Naive thymus-derived CD4-positive, alpha-beta T cell (primary cell): ENCODE measurements around the gene TSPAN3. TPM values are rescaled to one million over a fixed set of nuclear protein-coding genes. Genes with fewer than 3 reads are reported as not detected.

ENCODE experiments used
- ATAC-seq: fragments of 150-1000 bp; cut with Tn5 transposase; 2 replicates; pipeline ENCODE4 v1.10.0; 2021; ENCODE audit warnings: mild to moderate bottlenecking, moderate library complexity
- CTCF ChIA-PET: fragments of 350-600 bp; sonication (Branson Sonifier 250); formaldehyde crosslinking; loops from one replicate; lab custom pipeline; 2021; ENCODE audit warnings: antibody characterized with exemption; lab: Charles Lee
- POLR2A ChIA-PET: fragments of 350-600 bp; sonication (Branson Sonifier 250); formaldehyde crosslinking; loops from one replicate; lab custom pipeline; 2021; ENCODE audit warnings: antibody characterized with exemption, inconsistent platforms; lab: Charles Lee
- DNase-seq, 9 donors: peaks; one replicate each; pipeline versions ENCODE4 v3.0.0 to v3.0.0-alpha.2; 2020 to 2022; ENCODE audit warnings: mixed read lengths in 1 of 9
- H3K27ac ChIP-seq: one replicate; pipeline ENCODE4 v1.7.0; 2013; ENCODE audit warnings: mild to moderate bottlenecking, low read depth, low read length, moderate library complexity
- H3K27me3 ChIP-seq, 2 donors: one replicate each; pipeline ENCODE4 v1.7.0; 2013; ENCODE audit warnings: low read length in 2 of 2, mild to moderate bottlenecking in 2 of 2, moderate library complexity in 2 of 2; ENCODE audit not compliant: control insufficient read depth in 2 of 2, insufficient read depth in 2 of 2
- H3K36me3 ChIP-seq, 3 experiments: 1 replicate in 2 of 3; 2 replicates in 1 of 3; pipeline ENCODE4 v1.7.0; 2013; ENCODE audit warnings: low read length in 3 of 3, mild to moderate bottlenecking in 3 of 3, moderate library complexity in 1 of 3; ENCODE audit not compliant: insufficient read depth in 3 of 3, control insufficient read depth in 2 of 3
- H3K4me1 ChIP-seq, 2 donors: one replicate each; pipeline ENCODE4 v1.7.0; 2013; ENCODE audit warnings: low read length in 2 of 2, mild to moderate bottlenecking in 2 of 2, moderate library complexity in 1 of 2; ENCODE audit not compliant: control insufficient read depth in 2 of 2, insufficient read depth in 2 of 2
- H3K4me3 ChIP-seq: 2 replicates; pipeline ENCODE4 v1.7.0; 2013; ENCODE audit warnings: mild to moderate bottlenecking, low read length
- H3K9me3 ChIP-seq, 3 experiments: 1 replicate in 2 of 3; 2 replicates in 1 of 3; pipeline ENCODE4 v1.7.0; 2013; ENCODE audit warnings: low read length in 3 of 3; ENCODE audit not compliant: control insufficient read depth in 2 of 3
- H3K27ac Mint-ChIP-seq, 9 donors: one replicate each; pipeline ENCODE4 v1.8.0; 2020 to 2022; ENCODE audit warnings: mixed read lengths in 9 of 9, mild to moderate bottlenecking in 8 of 9, moderate library complexity in 5 of 9, inconsistent platforms in 2 of 9
- H3K27me3 Mint-ChIP-seq, 5 donors: one replicate each; pipeline ENCODE4 v1.8.0; 2021 to 2022; ENCODE audit warnings: mixed read lengths in 5 of 5, mild to moderate bottlenecking in 1 of 5
- H3K36me3 Mint-ChIP-seq, 5 donors: one replicate each; pipeline ENCODE4 v1.8.0; 2020 to 2022; ENCODE audit warnings: mixed read lengths in 5 of 5, mild to moderate bottlenecking in 3 of 5, inconsistent platforms in 1 of 5
- H3K4me1 Mint-ChIP-seq, 7 donors: one replicate each; pipeline ENCODE4 v1.8.0; 2020 to 2022; ENCODE audit warnings: mixed read lengths in 7 of 7, mild to moderate bottlenecking in 3 of 7, inconsistent platforms in 1 of 7
- H3K4me3 Mint-ChIP-seq, 10 donors: one replicate each; pipeline ENCODE4 v1.8.0; 2020 to 2022; ENCODE audit warnings: mild to moderate bottlenecking in 10 of 10, mixed read lengths in 10 of 10, moderate library complexity in 6 of 10, inconsistent platforms in 2 of 10
- H3K9me3 Mint-ChIP-seq, 11 donors: one replicate each; pipeline ENCODE4 v1.8.0; 2020 to 2022; ENCODE audit warnings: mixed read lengths in 11 of 11, mild to moderate bottlenecking in 4 of 11, inconsistent platforms in 1 of 11, moderate library complexity in 1 of 11
- intact Hi-C, 2 donors: fragments of 100-400 bp; cut with micrococcal nuclease; formaldehyde crosslinking; loops; one replicate each; pipeline ENCODE4 v1.15.1; 2023
- polyA plus RNA-seq, 2 donors: library from polyadenylated mRNA; unstranded; fragments of 300-500 nt; fragmentation: Illumina TruSeq; gene quantifications; one replicate each; pipeline ENCODE4 v1.2.3, GENCODE V29; 2021
- total RNA-seq, 6 experiments: library from RNA in 5 of 6; stranded (reverse) in 5 of 6; gene quantifications; 1 replicate in 5 of 6; 2 replicates in 1 of 6; pipeline ENCODE4 v1.2.3 and lab custom pipeline; 2021 to 2026

Gene TSPAN3
- total and polyA plus RNA-seq, 7 experiments from 2014 or later: 17.5 to 101 (median 24.1) TPM

GRCh38 chr15:77033729-77034671, 36.9 kb downstream of the TSPAN3 start:
- peak overlapping the region; percentile 19 to 87 (median 79) for H3K27ac Mint-ChIP-seq
- no peak for ATAC-seq
- H3K36me3 Mint-ChIP-seq: peaks cover 0 to 65% (median 11%) of the 10 kb centered on the region in 5 donors
- Histone ChIP-seq H3K27ac (peak overlapping the region; percentile 39), H3K4me3 (no peak overlapping the region), H3K9me3 (peaks cover 0 to 2% (median 0%) of the 10 kb centered on the region in 3 experiments), H3K36me3 (peaks cover 13 to 86% (median 16%) of the 10 kb centered on the region in 3 experiments), H3K4me1 (no peaks in the 10 kb centered on the region), H3K27me3 (no peaks in the 10 kb centered on the region)
- H3K4me1 Mint-ChIP-seq: peaks cover 0 to 16% (median 8%) of the 10 kb centered on the region in 7 donors
- no peak overlapping the region for H3K4me3 Mint-ChIP-seq
- ChIA-PET CTCF (interaction anchor here (0.6 to 1.2 kb wide), 3 partner anchors 21 to 582 kb away, joined by 3 to 4 read pairs (median 3); no protein-coding TSS in a partner anchor), POLR2A (interaction anchor here (0.6 to 1.0 kb wide), 2 partner anchors 30 to 38 kb away, joined by 3 read pairs; no protein-coding TSS in a partner anchor)
- H3K27me3 Mint-ChIP-seq: peaks cover 0 to 3% (median 0%) of the 10 kb centered on the region in 5 donors
- intact Hi-C loops: no loop called here
- peak in 1 of 9 donors; percentile 5 for DNase-seq
- H3K9me3 Mint-ChIP-seq: peaks cover 0 to 17% (median 0%) of the 10 kb centered on the region in 11 donors

- peak overlapping the region in 4 of 9 donors; percentile 53 to 87 (median 80) for H3K27ac Mint-ChIP-seq
- POLR2A ChIA-PET: interaction anchor here (0.6 kb wide), 1 partner anchor 29 kb away, joined by 3 read pairs; no protein-coding TSS in a partner anchor
- H3K27me3 Mint-ChIP-seq: peaks cover 0 to 3% (median 0%) of the 10 kb centered on the region in 5 donors
- intact Hi-C loops: no loop called here
- DNase-seq (peak in 1 of 9 donors; percentile 3), ATAC-seq (no peak)
- peaks cover 0 to 15% (median 6%) of the 10 kb centered on the region in 7 donors for H3K4me1 Mint-ChIP-seq
- no peaks in the 10 kb centered on the region for H3K4me1 ChIP-seq
- CTCF ChIA-PET: interaction anchor here (0.6 to 1.2 kb wide), 2 partner anchors 35 to 581 kb away, joined by 3 to 4 read pairs; no protein-coding TSS in a partner anchor
- H3K4me3 ChIP-seq: no peak overlapping the region
- H3K36me3 Mint-ChIP-seq: peaks cover 0 to 62% (median 11%) of the 10 kb centered on the region in 5 donors
- H3K27ac ChIP-seq: peak overlapping the region; percentile 33
- no peaks in the 10 kb centered on the region for H3K27me3 ChIP-seq
- peaks cover 13 to 92% (median 18%) of the 10 kb centered on the region in 3 experiments for H3K36me3 ChIP-seq
- no peak overlapping the region for H3K4me3 Mint-ChIP-seq
- peaks cover 0 to 14% (median 0%) of the 10 kb centered on the region in 11 donors for H3K9me3 Mint-ChIP-seq
- H3K9me3 ChIP-seq: no peaks in the 10 kb centered on the region
Observed at GRCh38 chr15:77033417-77033728, 37.5 kb downstream of the TSPAN3 start.

GRCh38 chr15:77032647-77033416, 38.1 kb downstream of the TSPAN3 start:
- peaks cover 0 to 3% (median 0%) of the 10 kb centered on the region in 5 donors for H3K27me3 Mint-ChIP-seq
- Histone ChIP-seq H3K9me3 (no peaks in the 10 kb centered on the region), H3K27me3 (no peaks in the 10 kb centered on the region), H3K4me3 (no peak overlapping the region), H3K4me1 (no peaks in the 10 kb centered on the region), H3K36me3 (peaks cover 13 to 97% (median 18%) of the 10 kb centered on the region in 3 experiments), H3K27ac (peak overlapping the region; percentile 33)
- peak overlapping the region in 2 of 9 donors; percentile 14 to 82 for H3K27ac Mint-ChIP-seq
- ChIA-PET POLR2A (interaction anchor here (0.6 to 0.8 kb wide), 2 partner anchors 29 to 41 kb away, joined by 3 read pairs; no protein-coding TSS in a partner anchor), CTCF (interaction anchor here (0.6 kb wide), 2 partner anchors 580 to 627 kb away, joined by 3 to 5 read pairs; no protein-coding TSS in a partner anchor)
- H3K4me3 Mint-ChIP-seq: no peak overlapping the region
- intact Hi-C loops: no loop called here
- peaks cover 0 to 58% (median 11%) of the 10 kb centered on the region in 5 donors for H3K36me3 Mint-ChIP-seq
- ATAC-seq (no peak), DNase-seq (peak in 2 of 9 donors; percentile 3 to 15)
- peaks cover 0 to 13% (median 0%) of the 10 kb centered on the region in 11 donors for H3K9me3 Mint-ChIP-seq
- H3K4me1 Mint-ChIP-seq: peaks cover 0 to 15% (median 6%) of the 10 kb centered on the region in 7 donors

DNA sequence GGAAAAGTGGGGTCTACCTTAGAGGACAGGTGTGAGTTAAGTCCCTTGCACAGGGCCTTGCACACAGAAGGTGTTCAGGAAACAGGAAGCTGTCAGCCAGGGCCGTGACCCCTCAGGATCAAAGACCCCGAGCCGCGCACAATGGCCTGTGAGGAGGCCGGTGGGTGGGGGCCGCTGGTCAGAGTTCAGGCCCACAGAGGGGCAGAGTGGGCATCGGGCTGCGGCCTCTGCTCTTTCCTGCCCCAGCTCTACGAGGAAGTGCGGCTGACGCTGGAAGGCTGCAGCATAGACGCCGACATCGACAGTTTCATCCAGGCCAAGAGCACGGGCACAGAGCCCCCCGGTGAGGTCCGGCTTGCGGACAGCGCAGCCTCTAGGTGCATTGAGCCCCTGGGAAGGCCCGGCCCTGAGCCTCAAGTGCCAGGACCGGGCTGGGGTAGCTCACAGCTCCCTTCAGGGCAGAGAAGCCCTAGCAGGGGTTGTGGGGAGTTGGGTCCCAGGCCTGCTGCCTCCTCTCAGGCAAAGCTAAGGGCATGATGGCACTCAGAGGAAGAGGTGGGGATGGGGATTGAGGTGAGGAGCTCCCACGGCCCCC, 38.8 kb downstream of the TSPAN3 start:
- Histone ChIP-seq H3K27me3 (no peaks in the 10 kb centered on the region), H3K4me1 (no peaks in the 10 kb centered on the region), H3K4me3 (no peak overlapping the region), H3K36me3 (peaks cover 17 to 97% (median 17%) of the 10 kb centered on the region in 3 experiments), H3K27ac (no peak overlapping the region), H3K9me3 (no peaks in the 10 kb centered on the region)
- Mint-ChIP-seq H3K36me3 (peaks cover 0 to 53% (median 6%) of the 10 kb centered on the region in 5 donors), H3K9me3 (peaks cover 0 to 10% (median 0%) of the 10 kb centered on the region in 11 donors), H3K27me3 (no peaks in the 10 kb centered on the region), H3K4me1 (peaks cover 0 to 17% (median 5%) of the 10 kb centered on the region in 7 donors), H3K4me3 (no peak overlapping the region), H3K27ac (peak overlapping the region in 3 of 9 donors; percentile 6 to 36 (median 32))
- peak in 2 of 9 donors; percentile 3 to 20 for DNase-seq
- CTCF ChIA-PET: interaction anchor here (0.6 to 3.0 kb wide), 3 partner anchors 56 to 626 kb away, joined by 5 to 18 read pairs (median 5); no protein-coding TSS in a partner anchor
- intact Hi-C loops: no loop called here
- POLR2A ChIA-PET: interaction anchor here (0.8 kb wide), 1 partner anchor 40 kb away, joined by 3 read pairs; no protein-coding TSS in a partner anchor
- no peak for ATAC-seq

- no peaks in the 10 kb centered on the region for H3K27me3 Mint-ChIP-seq
- no peak overlapping the region for H3K4me3 Mint-ChIP-seq
- ATAC-seq (peak; percentile 60), DNase-seq (peak in 4 of 9 donors; percentile 5 to 40 (median 26))
- peaks cover 0 to 21% (median 6%) of the 10 kb centered on the region in 7 donors for H3K4me1 Mint-ChIP-seq
- intact Hi-C loops: loop anchor here in 1 of 2 donors (1.0 kb wide), 2 partner anchors 57 to 128 kb away; no protein-coding TSS in a partner anchor
- H3K27ac Mint-ChIP-seq: peak overlapping the region in 4 of 9 donors; percentile 36 to 59 (median 42)
- ChIA-PET POLR2A (interaction anchor here (0.8 to 1.0 kb wide), 2 partner anchors 40 to 116 kb away, joined by 3 to 5 read pairs; no protein-coding TSS in a partner anchor), CTCF (interaction anchor here (1.3 to 3.0 kb wide), 2 partner anchors 55 to 58 kb away, joined by 5 to 18 read pairs; no protein-coding TSS in a partner anchor)
- Histone ChIP-seq H3K36me3 (peaks cover 13 to 97% (median 16%) of the 10 kb centered on the region in 3 experiments), H3K27ac (no peak overlapping the region), H3K4me3 (no peak overlapping the region), H3K9me3 (no peaks in the 10 kb centered on the region), H3K4me1 (no peaks in the 10 kb centered on the region), H3K27me3 (no peaks in the 10 kb centered on the region)
- H3K36me3 Mint-ChIP-seq: peaks cover 0 to 50% (median 2%) of the 10 kb centered on the region in 5 donors
- peaks cover 0 to 9% (median 0%) of the 10 kb centered on the region in 11 donors for H3K9me3 Mint-ChIP-seq
Observed at GRCh38 chr15:77031376-77032050, 39.4 kb downstream of the TSPAN3 start.
